HEK293 (cell line): ENCODE data around the gene CITED4.

Experiments
- CTCF ChIA-PET: fragments of 350-600 bp; formaldehyde crosslinking; extraction: SDS; loops from one replicate; lab custom pipeline; 2021; ENCODE audit warnings: antibody characterized with exemption; lab: Yijun Ruan, JAX
- POLR2A ChIA-PET: fragments of 300-600 bp; formaldehyde crosslinking; extraction: SDS; loops from one replicate; lab custom pipeline; 2020; ENCODE audit warnings: antibody characterized with exemption, inconsistent platforms; lab: Yijun Ruan, JAX
- H3K27ac ChIP-seq: fragments of 200-500 bp; sonication (Bioruptor generic); 2 replicates; pipeline ENCODE4 v1.5.1; 2014; ENCODE audit warnings: low read depth, low read length, control low read depth, inconsistent platforms; ENCODE audit errors: extremely low read depth
- H3K36me3 ChIP-seq, 2 experiments: fragments of 200-500 bp in 1 of 2; sonication (Bioruptor generic) in 1 of 2; 1 replicate in 1 of 2; 2 replicates in 1 of 2; pipeline ENCODE4 v1.5.1; 2014 to 2017; ENCODE audit warnings: inconsistent platforms in 2 of 2, low read length in 2 of 2; ENCODE audit not compliant: control insufficient read depth in 2 of 2, insufficient read depth in 1 of 2
- H3K4me1 ChIP-seq: fragments of 200-500 bp; sonication (Bioruptor generic); 2 replicates; pipeline ENCODE4 v1.5.1; 2014; ENCODE audit warnings: mild to moderate bottlenecking, low read length, inconsistent platforms; ENCODE audit not compliant: control insufficient read depth, insufficient read depth
- H3K4me3 ChIP-seq: 2 replicates; pipeline ENCODE4 v1.5.1; 2011; ENCODE audit warnings: low read depth, mild to moderate bottlenecking, control low read depth, low read length, moderate library complexity
- H3K9me3 ChIP-seq: fragments of 200-500 bp; sonication (Bioruptor generic); 2 replicates; pipeline ENCODE4 v1.5.1; 2014; ENCODE audit warnings: low read depth, low read length, inconsistent platforms; ENCODE audit not compliant: control insufficient read depth, insufficient read depth
- BCL6B ChIP-seq: fragments of 450-650 bp; formaldehyde crosslinking; IDR thresholded peaks from 2 replicates; pipeline ENCODE4 v1.5.1; 2017; ENCODE audit warnings: missing biosample characterization, missing genetic modification characterization
- PRDM2 ChIP-seq: fragments of 450-650 bp; formaldehyde crosslinking; IDR thresholded peaks from 2 replicates; pipeline ENCODE4 v1.5.1; 2016; ENCODE audit warnings: missing biosample characterization, missing genetic modification characterization, borderline replicate concordance
- TSHZ1 ChIP-seq: fragments of 450-650 bp; formaldehyde crosslinking; IDR thresholded peaks from 2 replicates; pipeline ENCODE4 v1.5.1; 2016; ENCODE audit warnings: missing biosample characterization, missing genetic modification characterization, borderline replicate concordance
- YY2 ChIP-seq: fragments of 450-650 bp; formaldehyde crosslinking; IDR thresholded peaks from 2 replicates; pipeline ENCODE4 v1.5.1; 2016; ENCODE audit warnings: missing biosample characterization, missing genetic modification characterization
- ZFP37 ChIP-seq: fragments of 450-650 bp; formaldehyde crosslinking; IDR thresholded peaks from 2 replicates; pipeline ENCODE4 v1.5.1; 2016; ENCODE audit warnings: missing biosample characterization, missing genetic modification characterization
- ZNF138 ChIP-seq: fragments of 450-650 bp; formaldehyde crosslinking; IDR thresholded peaks from 2 replicates; pipeline ENCODE4 v1.5.1; 2016; ENCODE audit warnings: missing biosample characterization, missing genetic modification characterization, borderline replicate concordance
- ZNF155 ChIP-seq: fragments of 450-650 bp; formaldehyde crosslinking; IDR thresholded peaks from 2 replicates; pipeline ENCODE4 v1.5.1; 2016; ENCODE audit warnings: missing biosample characterization, missing genetic modification characterization
- ZNF266 ChIP-seq: fragments of 450-650 bp; formaldehyde crosslinking; IDR thresholded peaks from 2 replicates; pipeline ENCODE4 v1.5.1; 2016; ENCODE audit warnings: missing biosample characterization, missing genetic modification characterization, low read depth
- ZNF292 ChIP-seq: fragments of 450-650 bp; formaldehyde crosslinking; IDR thresholded peaks from 2 replicates; pipeline ENCODE4 v1.5.1; 2016; ENCODE audit warnings: low read depth, missing biosample characterization, missing genetic modification characterization, borderline replicate concordance
- ZNF335 ChIP-seq: fragments of 450-650 bp; formaldehyde crosslinking; conservative IDR thresholded peaks from 2 replicates; pipeline ENCODE4 v1.5.1; 2016; ENCODE audit warnings: missing biosample characterization, missing genetic modification characterization
- ZNF426 ChIP-seq: fragments of 450-650 bp; formaldehyde crosslinking; IDR thresholded peaks from 2 replicates; pipeline ENCODE4 v1.5.1; 2017; ENCODE audit warnings: missing biosample characterization, missing genetic modification characterization, mild to moderate bottlenecking, inconsistent platforms, moderate library complexity
- ZNF48 ChIP-seq: fragments of 450-650 bp; formaldehyde crosslinking; IDR thresholded peaks from 2 replicates; pipeline ENCODE4 v1.5.1; 2016; ENCODE audit warnings: missing biosample characterization, missing genetic modification characterization
- ZNF530 ChIP-seq: fragments of 450-650 bp; formaldehyde crosslinking; IDR thresholded peaks from 2 replicates; pipeline ENCODE4 v1.5.1; 2016; ENCODE audit warnings: low read depth, missing biosample characterization, missing genetic modification characterization
- ZNF558 ChIP-seq: fragments of 450-650 bp; formaldehyde crosslinking; IDR thresholded peaks from 2 replicates; pipeline ENCODE4 v1.5.1; 2016; ENCODE audit warnings: missing biosample characterization, missing genetic modification characterization
- ZNF560 ChIP-seq: fragments of 450-650 bp; formaldehyde crosslinking; IDR thresholded peaks from 2 replicates; pipeline ENCODE4 v1.5.1; 2017; ENCODE audit warnings: missing biosample characterization, missing genetic modification characterization, borderline replicate concordance
- ZNF621 ChIP-seq: fragments of 450-650 bp; formaldehyde crosslinking; IDR thresholded peaks from 2 replicates; pipeline ENCODE4 v1.5.1; 2017; ENCODE audit warnings: missing biosample characterization, missing genetic modification characterization
- ZNF707 ChIP-seq: fragments of 450-650 bp; formaldehyde crosslinking; IDR thresholded peaks from 2 replicates; pipeline ENCODE4 v1.5.1; 2016; ENCODE audit warnings: missing biosample characterization, missing genetic modification characterization

Gene CITED4

GRCh38 chr1:40892354-40892753 is 30.2 kb upstream of the CITED4 start (continued):
- TF ChIP-seq ZNF335 (tag by site-specific recombination) = no peak
- TF ChIP-seq ZNF560 (tag by site-specific recombination) = no peak
- TF ChIP-seq YY2 = no peak
- no peak for TF ChIP-seq ZNF266 (tag by site-specific recombination)
- TF ChIP-seq ZNF707 = no peak
- TF ChIP-seq PRDM2 (tag by site-specific recombination) = no peak
- TF ChIP-seq ZFP37 (tag by site-specific recombination) = no peak
- no peak for TF ChIP-seq ZNF558 (tag by site-specific recombination)
- no peak for TF ChIP-seq ZNF530 (tag by site-specific recombination)

GRCh38 chr1:40890771-40891170 is 28.6 kb upstream of the CITED4 start:
- Histone ChIP-seq H3K4me1 (no peaks in the 10 kb centered on the region), H3K36me3 (no peaks in the 10 kb centered on the region), H3K27ac (no peak overlapping the region), H3K9me3 (no peaks in the 10 kb centered on the region), H3K4me3 (no peak overlapping the region)
- POLR2A ChIA-PET = no interaction called here
- CTCF ChIA-PET = no interaction called here
- TF ChIP-seq ZNF138 (tag by site-specific recombination) = no peak
- no peak for TF ChIP-seq ZNF426
- TF ChIP-seq ZNF292 (tag by site-specific recombination) = no peak
- no peak for TF ChIP-seq ZNF48 (tag by site-specific recombination)
- no peak for TF ChIP-seq TSHZ1
- no peak for TF ChIP-seq ZNF155 (tag by site-specific recombination)
- TF ChIP-seq BCL6B (tag by site-specific recombination) = no peak
- no peak for TF ChIP-seq ZNF621 (tag by site-specific recombination)
